HUES6 (cell line): ENCODE data around the gene NCAM2.

Source experiments
- H3K27ac ChIP-seq: 2 replicates; pipeline ENCODE4 v1.7.0; 2013; ENCODE audit warnings: low read depth, mild to moderate bottlenecking, low read length, inconsistent platforms
- H3K27me3 ChIP-seq: 2 replicates; pipeline ENCODE4 v1.6.1; 2013; ENCODE audit warnings: low read length; ENCODE audit not compliant: control insufficient read depth, insufficient read depth
- H3K36me3 ChIP-seq: 2 replicates; pipeline ENCODE4 v1.6.1; 2013; ENCODE audit warnings: low read length; ENCODE audit not compliant: control insufficient read depth, insufficient read depth
- H3K4me1 ChIP-seq: 2 replicates; pipeline ENCODE4 v1.6.1; 2013; ENCODE audit warnings: low read length; ENCODE audit not compliant: control insufficient read depth, insufficient read depth
- H3K4me3 ChIP-seq: 2 replicates; pipeline ENCODE4 v1.5.1; 2013; ENCODE audit warnings: low read depth, low read length
- H3K9ac ChIP-seq: one replicate; pipeline ENCODE4 v1.6.1; 2013; ENCODE audit warnings: mild to moderate bottlenecking, low read length
- H3K9me3 ChIP-seq: 2 replicates; pipeline ENCODE4 v1.6.1; 2013; ENCODE audit warnings: low read depth, low read length; ENCODE audit not compliant: control insufficient read depth, insufficient read depth

Gene NCAM2

GRCh38 chr21:20999659-21000058, 1.4 kb downstream of the NCAM2 start:
- H3K27ac ChIP-seq: no peak overlapping the region
- no peaks in the 10 kb centered on the region for H3K9me3 ChIP-seq
- no peak overlapping the region for H3K9ac ChIP-seq
- no peak overlapping the region for H3K4me3 ChIP-seq
- peaks cover 41% of the 10 kb centered on the region for H3K27me3 ChIP-seq
- no peaks in the 10 kb centered on the region for H3K36me3 ChIP-seq
- peaks cover 5% of the 10 kb centered on the region for H3K4me1 ChIP-seq

GRCh38 chr21:21000591-21001175, 2.5 kb downstream of the NCAM2 start:
- Histone ChIP-seq H3K4me1 (peaks cover 5% of the 10 kb centered on the region), H3K9ac (no peak overlapping the region), H3K27ac (no peak overlapping the region), H3K36me3 (no peaks in the 10 kb centered on the region), H3K9me3 (no peaks in the 10 kb centered on the region), H3K27me3 (peaks cover 35% of the 10 kb centered on the region), H3K4me3 (no peak overlapping the region)

DNA sequence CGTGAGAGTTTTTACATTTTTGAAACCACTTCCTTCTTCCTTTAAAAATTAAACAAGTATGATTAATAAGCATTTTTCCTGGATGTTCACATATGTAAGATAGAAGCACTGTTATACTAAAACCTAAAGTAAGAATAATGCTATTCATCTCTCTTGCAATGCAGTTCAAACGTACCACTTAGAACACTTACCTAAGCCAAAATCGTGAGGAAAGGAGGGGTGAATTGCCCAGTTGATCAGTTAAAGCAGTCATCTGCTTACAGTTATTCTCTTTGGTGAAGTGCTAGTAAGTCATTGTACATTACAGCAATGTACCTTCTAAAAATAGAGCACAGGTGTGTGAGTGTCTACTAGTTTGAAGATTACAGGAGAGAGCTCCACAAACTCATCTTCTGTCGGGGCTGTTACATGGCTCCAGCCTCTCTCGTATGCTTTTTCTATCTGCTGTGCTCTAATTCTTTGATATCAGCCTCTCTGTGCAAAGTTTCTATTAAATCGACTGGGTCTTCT, 3.4 kb downstream of the NCAM2 start:
- H3K4me1 ChIP-seq: peaks cover 2% of the 10 kb centered on the region
- H3K36me3 ChIP-seq: no peaks in the 10 kb centered on the region
- H3K27me3 ChIP-seq: peaks cover 26% of the 10 kb centered on the region
- no peak overlapping the region for H3K4me3 ChIP-seq
- no peak overlapping the region for H3K9ac ChIP-seq
- H3K9me3 ChIP-seq: no peaks in the 10 kb centered on the region
- no peak overlapping the region for H3K27ac ChIP-seq

GRCh38 chr21:21002153-21002552, 3.9 kb downstream of the NCAM2 start:
- no peaks in the 10 kb centered on the region for H3K36me3 ChIP-seq
- H3K9ac ChIP-seq: no peak overlapping the region
- H3K4me3 ChIP-seq: no peak overlapping the region
- H3K27me3 ChIP-seq: peaks cover 21% of the 10 kb centered on the region
- H3K4me1 ChIP-seq: no peaks in the 10 kb centered on the region; the same call in 1 of the 2 replicates
- no peaks in the 10 kb centered on the region for H3K9me3 ChIP-seq
- H3K27ac ChIP-seq: no peak overlapping the region

- Histone ChIP-seq H3K9me3 (no peaks in the 10 kb centered on the region), H3K27me3 (peaks cover 8% of the 10 kb centered on the region), H3K4me3 (no peak overlapping the region), H3K4me1 (no peaks in the 10 kb centered on the region), H3K27ac (no peak overlapping the region), H3K36me3 (no peaks in the 10 kb centered on the region), H3K9ac (no peak overlapping the region)
These were observed 5.5 kb downstream of the NCAM2 start for GRCh38 chr21:21003701-21004100.

GRCh38 chr21:21007606-21008005, 9.4 kb downstream of the NCAM2 start:
- Histone ChIP-seq H3K4me1 (peaks cover 12% of the 10 kb centered on the region; the same call in 1 of the 2 replicates), H3K27ac (no peak overlapping the region), H3K9ac (no peak overlapping the region), H3K4me3 (no peak overlapping the region), H3K36me3 (no peaks in the 10 kb centered on the region), H3K9me3 (no peaks in the 10 kb centered on the region), H3K27me3 (no peaks in the 10 kb centered on the region)

DNA sequence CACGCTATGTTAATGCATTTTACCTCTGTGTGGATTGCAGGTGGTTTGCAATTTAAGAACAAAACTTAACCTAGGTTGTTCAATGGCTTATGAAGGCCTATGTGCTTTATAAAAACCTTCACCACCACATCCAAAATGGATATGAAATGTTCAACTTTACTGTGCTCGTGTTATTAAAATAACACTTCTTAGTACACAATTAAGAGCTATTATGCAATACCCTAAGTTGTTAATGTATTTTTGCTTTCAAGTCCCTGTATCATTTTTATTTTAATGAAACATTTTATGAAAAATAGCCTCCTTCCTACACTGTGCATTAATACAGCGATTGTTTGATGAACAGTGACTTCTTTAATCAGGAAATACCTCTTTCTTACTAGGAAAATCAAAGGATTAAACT, 12.0 kb downstream of the NCAM2 start:
- Histone ChIP-seq H3K27me3 (no peaks in the 10 kb centered on the region), H3K9me3 (no peaks in the 10 kb centered on the region), H3K27ac (no peak overlapping the region), H3K36me3 (no peaks in the 10 kb centered on the region), H3K4me3 (no peak overlapping the region), H3K4me1 (peaks cover 12% of the 10 kb centered on the region; the same call in 1 of the 2 replicates), H3K9ac (no peak overlapping the region)

DNA sequence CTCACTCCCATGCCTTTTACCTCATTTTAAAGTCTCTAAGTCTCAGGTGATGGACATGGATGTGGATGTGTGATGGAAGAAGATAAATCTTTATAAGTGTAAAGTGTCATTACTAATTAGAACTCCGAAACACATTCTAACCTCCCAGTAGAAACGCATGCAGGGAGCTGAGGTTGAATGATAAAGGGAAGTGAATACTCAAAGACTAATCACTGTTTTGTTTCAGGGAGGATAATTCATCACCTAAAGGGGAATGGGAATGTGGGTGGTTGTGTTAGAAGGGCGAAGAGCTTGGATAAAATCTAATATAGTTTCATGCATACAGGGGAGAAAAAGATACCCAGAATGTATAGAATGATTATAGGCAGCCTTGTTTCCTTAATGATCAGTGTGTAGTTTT, 12.5 kb downstream of the NCAM2 start:
- H3K27me3 ChIP-seq: no peaks in the 10 kb centered on the region
- H3K4me1 ChIP-seq: peaks cover 12% of the 10 kb centered on the region; the same call in 1 of the 2 replicates
- H3K4me3 ChIP-seq: no peak overlapping the region
- no peaks in the 10 kb centered on the region for H3K36me3 ChIP-seq
- no peak overlapping the region for H3K9ac ChIP-seq
- no peaks in the 10 kb centered on the region for H3K9me3 ChIP-seq
- H3K27ac ChIP-seq: no peak overlapping the region

DNA sequence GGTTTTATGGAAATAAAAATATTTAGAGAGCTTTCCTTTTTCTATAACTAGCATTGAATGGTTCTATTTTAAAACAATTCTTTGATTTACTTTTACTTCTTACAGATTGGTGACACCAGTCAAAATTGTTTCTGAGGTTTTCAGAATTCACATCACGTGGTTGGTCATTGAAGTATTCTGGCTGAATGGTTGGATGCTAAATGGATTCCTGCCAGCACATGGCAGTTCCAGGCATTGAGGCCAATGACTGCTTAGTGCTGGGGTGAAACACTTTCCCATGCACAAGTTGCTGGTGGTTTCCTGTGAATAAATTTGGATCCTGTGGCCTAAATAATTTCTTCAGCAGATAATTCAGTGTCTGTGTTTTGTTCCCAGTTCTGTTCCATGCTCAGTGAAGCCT, 20.6 kb downstream of the NCAM2 start:
- no peak overlapping the region for H3K9ac ChIP-seq

GRCh38 chr21:21019681-21020080, 21.5 kb downstream of the NCAM2 start:
- no peaks in the 10 kb centered on the region for H3K36me3 ChIP-seq

More for the DNA sequence above, 20.6 kb downstream of the NCAM2 start:
- Histone ChIP-seq H3K27me3 (no peaks in the 10 kb centered on the region), H3K4me1 (peaks cover 17% of the 10 kb centered on the region; the same call in 1 of the 2 replicates), H3K4me3 (no peak overlapping the region), H3K36me3 (no peaks in the 10 kb centered on the region), H3K9me3 (no peaks in the 10 kb centered on the region), H3K27ac (no peak overlapping the region)

DNA sequence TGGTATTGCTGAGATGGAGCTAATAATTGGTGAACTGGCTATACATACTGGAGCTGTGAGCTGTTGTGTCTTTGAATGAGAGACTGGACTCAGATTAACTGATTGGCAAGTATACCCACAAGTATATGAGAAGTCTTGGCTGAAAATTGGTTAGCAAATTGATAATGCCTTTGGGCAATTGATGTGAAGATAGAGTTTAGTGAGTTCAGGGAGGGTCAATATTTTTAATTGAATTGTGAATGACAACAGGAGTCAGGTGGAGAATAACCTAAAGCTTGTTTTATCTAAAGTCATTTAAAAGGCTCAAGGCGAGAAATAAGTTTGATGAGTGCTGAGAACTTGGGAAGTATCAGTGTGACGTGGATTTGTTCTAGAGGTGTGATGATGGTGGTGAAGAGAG, 27.5 kb downstream of the NCAM2 start:
- no peaks in the 10 kb centered on the region for H3K27me3 ChIP-seq
- no peaks in the 10 kb centered on the region for H3K36me3 ChIP-seq
- H3K9me3 ChIP-seq: no peaks in the 10 kb centered on the region
- H3K27ac ChIP-seq: no peak overlapping the region
- H3K4me1 ChIP-seq: peaks cover 17% of the 10 kb centered on the region; the same call in 1 of the 2 replicates
- H3K9ac ChIP-seq: no peak overlapping the region
- no peak overlapping the region for H3K4me3 ChIP-seq

More at GRCh38 chr21:21019681-21020080, 21.5 kb downstream of the NCAM2 start:
- no peaks in the 10 kb centered on the region for H3K9me3 ChIP-seq
- no peaks in the 10 kb centered on the region for H3K27me3 ChIP-seq
- H3K4me1 ChIP-seq: peaks cover 17% of the 10 kb centered on the region; the same call in 1 of the 2 replicates
- H3K9ac ChIP-seq: no peak overlapping the region
- no peak overlapping the region for H3K27ac ChIP-seq
- no peak overlapping the region for H3K4me3 ChIP-seq
